Esophagus muscularis mucosa (tissue), 4 donors: ENCODE measurements around the gene CHMP2B. TPM values are rescaled to one million over a fixed set of nuclear protein-coding genes. Genes with fewer than 3 reads are reported as not detected.
A peak's percentile ranks its signal among the peaks of the same experiment; 100 is the strongest.

ENCODE experiments used
- DNase-seq: peaks from one replicate; pipeline ENCODE4 v3.0.0-alpha.2; 2017; ENCODE audit errors: extremely low spot score
- H3K27ac ChIP-seq, 4 donors: fragments of 200-600 bp; sonication (generic); replicated peaks in 1 of 4; 1 replicate in 3 of 4; 2 replicates in 1 of 4; pipeline ENCODE4 v1.5.1; 2016 to 2019; ENCODE audit warnings: mild to moderate bottlenecking in 1 of 4
- H3K27me3 ChIP-seq, 4 donors: fragments of 200-600 bp; sonication (generic); one replicate each; pipeline versions ENCODE4 v1.5.1 to v1.6.0; 2016 to 2019
- H3K36me3 ChIP-seq, 4 donors: fragments of 200-600 bp; sonication (generic); one replicate each; pipeline ENCODE4 v1.5.1; 2016 to 2019
- H3K4me1 ChIP-seq, 4 donors: fragments of 200-600 bp; sonication (generic); one replicate each; pipeline ENCODE4 v1.5.1; 2016 to 2019
- H3K4me3 ChIP-seq, 4 donors: fragments of 200-600 bp; sonication (generic); 1 replicate in 2 of 4; 2 replicates in 2 of 4; pipeline ENCODE4 v1.5.1; 2016 to 2019; ENCODE audit warnings: mild to moderate bottlenecking in 4 of 4, moderate library complexity in 1 of 4
- H3K9me3 ChIP-seq, 4 donors: fragments of 200-600 bp; sonication (generic); 1 replicate in 3 of 4; 2 replicates in 1 of 4; pipeline ENCODE4 v1.5.1; 2016 to 2019
- CTCF ChIP-seq, 3 experiments: fragments of 200-600 bp in 2 of 3; fragments of 450-650 bp in 1 of 3; sonication (generic) in 2 of 3; IDR thresholded peaks; one replicate each; pipeline ENCODE4 v1.5.1; 2017 to 2019; ENCODE audit warnings: antibody characterized with exemption in 3 of 3, mild to moderate bottlenecking in 2 of 3, moderate library complexity in 1 of 3
- EP300 ChIP-seq: sonication (generic); formaldehyde crosslinking; IDR thresholded peaks from one replicate; pipeline ENCODE4 v1.6.1; 2017; ENCODE audit warnings: antibody characterized with exemption
- POLR2A ChIP-seq: fragments of 450-650 bp; IDR thresholded peaks from one replicate; pipeline ENCODE4 v1.6.1; 2017; ENCODE audit warnings: antibody characterized with exemption, moderate library complexity, mild to moderate bottlenecking, low read depth
- POLR2AphosphoS5 ChIP-seq, 2 donors: sonication (generic); formaldehyde crosslinking; IDR thresholded peaks; one replicate each; pipeline ENCODE4 v1.6.1; 2017; ENCODE audit warnings: antibody characterized with exemption in 2 of 2
- WGBS: methylation state at CpG from one replicate; pipeline ENCODE4 v1.1.5; 2018; 5-methylcytosine and 5-hydroxymethylcytosine counted together
- intact Hi-C: fragments of 100-400 bp; cut with DNase I; formaldehyde crosslinking; loops from one replicate; pipeline ENCODE4 v1.15.1; 2023
- total RNA-seq, 4 donors: library from RNA; depleted of rRNA; stranded (reverse); fragments of >200 nt; gene quantifications; one replicate each; pipeline versions ENCODE4 v1.1.0 to v1.2.1, GENCODE V29; 2016

The CHMP2B gene
- total RNA-seq = 10 to 100 TPM; 32.6 to 50.1 (median 44.9) TPM

GRCh38 chr3:87227104-87227834 lies at the start of gene CHMP2B:
Gene CHMP2B, plus strand, starts transcription at chr3:87227309. Its CDS starts 214 bp downstream, at chr3:87227523.
- intact Hi-C loops = no loop called here
- 0% methylated on average over 6 of the region's 59 CpGs for WGBS
- no peaks in the 10 kb centered on the region for H3K9me3 ChIP-seq
- no peaks in the 10 kb centered on the region for H3K36me3 ChIP-seq
- peak; percentile 97 for DNase-seq
- H3K4me3 ChIP-seq = peak within 1 kb of the TSS; percentile 77 to 98 (median 95)
- H3K27me3 ChIP-seq = no peaks in the 10 kb centered on the region
- H3K27ac ChIP-seq = peak within 1 kb of the TSS; percentile 91 to 95 (median 93)
- peaks cover 10 to 50% (median 38%) of the 10 kb centered on the region in 4 donors for H3K4me1 ChIP-seq
- TF ChIP-seq POLR2A = peak; percentile 77
- TF ChIP-seq POLR2AphosphoS5 (IDR thresholded peaks at IDR 0.05) = peak; percentile 96
- TF ChIP-seq CTCF (IDR thresholded peaks at IDR 0.05) = no peak
- TF ChIP-seq EP300 = no peak

- intact Hi-C loops = no loop called here
- H3K36me3 ChIP-seq = no peaks in the 10 kb centered on the region
Observed at GRCh38 chr3:87179642-87180041, 47.5 kb upstream of the CHMP2B start.

GRCh38 chr3:87181551-87181950 lies 45.6 kb upstream of the CHMP2B start:
- no peak for DNase-seq
- no peaks in the 10 kb centered on the region for H3K4me1 ChIP-seq
- TF ChIP-seq EP300 = no peak
- TF ChIP-seq POLR2AphosphoS5 (IDR thresholded peaks at IDR 0.05) = no peak
- TF ChIP-seq POLR2A = no peak
- no peak for TF ChIP-seq CTCF (IDR thresholded peaks at IDR 0.05)
- no peak overlapping the region for H3K27ac ChIP-seq
- H3K36me3 ChIP-seq = no peaks in the 10 kb centered on the region
- H3K27me3 ChIP-seq = no peaks in the 10 kb centered on the region
- no peaks in the 10 kb centered on the region for H3K9me3 ChIP-seq
- H3K4me3 ChIP-seq = no peak overlapping the region
- intact Hi-C loops = no loop called here

More at GRCh38 chr3:87179642-87180041, 47.5 kb upstream of the CHMP2B start:
- no peak overlapping the region for H3K4me3 ChIP-seq
- H3K27ac ChIP-seq = no peak overlapping the region
- no peaks in the 10 kb centered on the region for H3K9me3 ChIP-seq
- TF ChIP-seq EP300 (no peak), POLR2AphosphoS5 (IDR thresholded peaks at IDR 0.05) (no peak), POLR2A (no peak), CTCF (IDR thresholded peaks at IDR 0.05) (no peak)
- H3K4me1 ChIP-seq = no peaks in the 10 kb centered on the region
- no peaks in the 10 kb centered on the region for H3K27me3 ChIP-seq
- DNase-seq = no peak

- Histone ChIP-seq H3K4me3 (no peak overlapping the region), H3K9me3 (no peaks in the 10 kb centered on the region), H3K36me3 (no peaks in the 10 kb centered on the region), H3K27me3 (no peaks in the 10 kb centered on the region), H3K27ac (no peak overlapping the region), H3K4me1 (no peaks in the 10 kb centered on the region)
- WGBS = 48% methylated on average over 2 of the region's 2 CpGs
- TF ChIP-seq EP300 (no peak), POLR2A (no peak), POLR2AphosphoS5 (IDR thresholded peaks at IDR 0.05) (no peak), CTCF (IDR thresholded peaks at IDR 0.05) (no peak)
- DNase-seq = no peak
- intact Hi-C loops = no loop called here
Observed at GRCh38 chr3:87182023-87182422, 45.1 kb upstream of the CHMP2B start.
